ENCODE measurements around the gene SYCP2L.
"Not testable (repeated sequence)": the region's sequence is repeated elsewhere in the genome, so short reads cannot be mapped to it uniquely, and the experiment has no call there.

The SYCP2L gene

DNA sequence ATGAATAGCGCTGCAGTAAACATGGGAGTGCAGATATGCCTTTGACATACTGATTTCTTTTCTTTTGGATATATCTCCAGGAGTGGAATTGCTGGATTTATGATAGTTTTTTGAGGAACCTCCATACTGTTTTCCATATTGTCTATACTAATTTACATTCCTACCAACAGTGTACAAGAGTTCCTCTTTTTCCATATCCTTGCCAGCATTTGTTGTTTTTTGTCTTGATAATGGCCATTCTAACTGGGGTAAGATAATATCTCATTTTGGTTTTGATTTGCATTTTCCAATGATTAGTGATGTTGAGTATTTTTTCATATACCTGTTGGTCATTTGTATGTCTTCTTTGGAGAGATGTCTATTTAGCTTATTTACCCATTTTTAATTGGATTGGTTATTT lies 3.3 kb downstream of the SYCP2L start:
- TF ChIP-seq, protein P1, sequence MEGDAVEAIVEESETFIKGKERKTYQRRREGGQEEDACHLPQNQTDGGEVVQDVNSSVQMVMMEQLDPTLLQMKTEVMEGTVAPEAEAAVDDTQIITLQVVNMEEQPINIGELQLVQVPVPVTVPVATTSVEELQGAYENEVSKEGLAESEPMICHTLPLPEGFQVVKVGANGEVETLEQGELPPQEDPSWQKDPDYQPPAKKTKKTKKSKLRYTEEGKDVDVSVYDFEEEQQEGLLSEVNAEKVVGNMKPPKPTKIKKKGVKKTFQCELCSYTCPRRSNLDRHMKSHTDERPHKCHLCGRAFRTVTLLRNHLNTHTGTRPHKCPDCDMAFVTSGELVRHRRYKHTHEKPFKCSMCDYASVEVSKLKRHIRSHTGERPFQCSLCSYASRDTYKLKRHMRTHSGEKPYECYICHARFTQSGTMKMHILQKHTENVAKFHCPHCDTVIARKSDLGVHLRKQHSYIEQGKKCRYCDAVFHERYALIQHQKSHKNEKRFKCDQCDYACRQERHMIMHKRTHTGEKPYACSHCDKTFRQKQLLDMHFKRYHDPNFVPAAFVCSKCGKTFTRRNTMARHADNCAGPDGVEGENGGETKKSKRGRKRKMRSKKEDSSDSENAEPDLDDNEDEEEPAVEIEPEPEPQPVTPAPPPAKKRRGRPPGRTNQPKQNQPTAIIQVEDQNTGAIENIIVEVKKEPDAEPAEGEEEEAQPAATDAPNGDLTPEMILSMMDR (IDR thresholded peaks at IDR 0.05; ENCODE audit: low read length, missing control alignments), result no peak
- no peak for DNase-seq (ENCODE audit: low read depth)
- H3K4me3 ChIP-seq (replicated peaks; ENCODE audit: low read depth, low read length), result no peak overlapping the region

DNA sequence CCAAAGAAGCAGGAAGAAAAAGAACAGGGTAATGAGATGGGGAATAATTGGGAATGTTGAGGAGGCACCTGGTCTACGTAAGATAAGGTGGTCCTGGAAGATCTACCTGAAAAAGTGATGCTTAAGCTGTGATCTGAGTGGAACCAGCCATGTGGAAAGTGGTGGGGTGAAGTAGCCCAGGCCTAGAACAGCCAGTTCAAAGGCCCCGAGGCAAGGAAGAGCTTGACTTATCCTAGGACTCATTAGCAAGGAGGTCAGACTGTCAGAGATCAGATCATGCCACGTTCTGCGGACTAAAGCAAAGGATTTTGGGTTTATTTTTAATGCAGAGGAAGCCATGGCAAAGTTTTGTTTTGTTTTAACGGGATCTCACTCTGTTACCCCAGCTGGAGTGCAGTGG lies 5.1 kb downstream of the SYCP2L start:
- TF ChIP-seq, protein P1 (IDR thresholded peaks at IDR 0.05; ENCODE audit: low read length, missing control alignments), result no peak
- H3K4me3 ChIP-seq (replicated peaks; ENCODE audit: low read depth, low read length), result no peak overlapping the region
- no peak for DNase-seq (ENCODE audit: low read depth)

DNA sequence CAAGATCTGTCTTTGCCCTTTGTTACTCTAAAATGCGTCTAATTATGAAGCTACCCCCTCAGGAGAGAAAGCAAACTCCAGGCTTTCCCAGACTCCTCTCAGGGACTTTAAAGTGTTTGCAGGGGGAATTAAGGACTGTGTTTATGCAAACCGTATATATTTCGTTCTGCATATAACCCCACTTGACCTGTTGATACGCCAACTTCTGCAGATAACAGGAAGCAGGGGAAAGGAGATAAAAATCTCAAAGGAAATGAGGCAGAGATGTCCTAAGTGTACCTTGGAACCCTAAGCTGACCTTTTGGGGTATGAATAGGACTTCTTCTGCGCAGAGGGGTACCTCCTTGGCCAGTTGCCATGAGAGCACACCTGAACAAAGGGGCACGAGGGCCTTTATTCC lies 8.1 kb downstream of the SYCP2L start:
- TF ChIP-seq, protein P1 (IDR thresholded peaks at IDR 0.05; ENCODE audit: low read length, missing control alignments), result no peak
- no peak overlapping the region for H3K4me3 ChIP-seq (replicated peaks; ENCODE audit: low read depth, low read length)
- DNase-seq (ENCODE audit: low read depth), result no peak

DNA sequence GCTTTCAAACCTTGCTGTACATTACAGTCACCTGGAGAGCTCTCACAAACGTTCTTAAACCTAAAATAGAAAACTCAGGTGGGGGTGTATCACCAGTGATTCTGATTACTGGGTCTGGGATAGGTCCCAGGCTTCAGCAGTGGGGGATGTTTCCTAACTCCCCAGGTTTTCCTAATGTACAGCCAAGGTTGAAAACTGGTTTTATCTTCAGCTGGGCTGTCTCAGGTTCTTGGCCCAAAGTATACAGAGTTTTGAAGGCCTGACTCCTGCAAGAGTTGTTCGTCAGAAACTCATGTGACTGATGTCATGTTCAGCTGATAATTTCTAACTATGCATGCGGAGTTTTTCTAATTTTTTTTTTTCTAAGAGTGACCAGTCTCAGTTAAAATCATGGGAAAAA lies 9.8 kb downstream of the SYCP2L start:
- DNase-seq (ENCODE audit: low read depth), result no peak
- TF ChIP-seq, protein P1 (IDR thresholded peaks at IDR 0.05; ENCODE audit: low read length, missing control alignments), result no peak
- no peak overlapping the region for H3K4me3 ChIP-seq (replicated peaks; ENCODE audit: low read depth, low read length)

DNA sequence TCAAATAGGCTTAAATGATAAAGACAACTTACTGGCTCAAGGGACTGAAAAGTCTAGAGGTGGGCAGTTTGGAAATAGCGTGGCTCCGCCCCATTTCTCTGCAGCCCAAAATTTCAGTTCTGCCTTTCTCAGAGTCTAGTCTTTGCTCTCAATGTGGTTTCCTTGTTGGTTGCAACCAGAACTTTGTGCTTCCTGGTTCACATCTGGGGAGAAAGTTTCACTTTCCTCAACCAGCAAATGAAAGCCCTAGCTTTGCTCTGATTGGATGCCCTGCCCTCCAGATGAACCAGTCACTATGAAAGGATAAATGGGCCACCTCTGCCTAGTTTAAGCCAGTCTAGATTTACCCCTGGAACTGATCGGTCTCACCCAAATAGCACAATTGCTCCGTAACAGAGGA lies 14.9 kb downstream of the SYCP2L start:
- TF ChIP-seq, protein P1 (IDR thresholded peaks at IDR 0.05; ENCODE audit: low read length, missing control alignments), result no peak
- no peak for DNase-seq (ENCODE audit: low read depth)
- no peak overlapping the region for H3K4me3 ChIP-seq (replicated peaks; ENCODE audit: low read depth, low read length)

DNA sequence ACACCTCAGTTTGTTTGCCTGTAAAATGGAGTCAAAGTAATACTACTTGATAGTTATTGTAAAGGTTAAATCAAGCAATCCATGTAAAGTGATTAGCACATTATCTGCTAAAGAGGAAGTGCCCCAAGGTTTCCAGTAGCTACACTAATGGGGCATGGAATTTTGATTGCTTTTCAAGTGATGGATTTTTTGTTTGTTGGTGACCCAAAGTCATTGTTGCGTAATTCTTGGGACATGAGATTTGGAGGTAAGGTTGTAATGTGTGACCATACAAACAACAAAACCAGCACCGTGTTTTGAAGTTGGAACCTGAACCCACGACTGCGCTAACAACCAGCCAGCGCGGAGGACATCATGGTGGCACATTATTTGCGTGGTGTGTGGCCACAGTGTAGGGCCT lies 17.2 kb downstream of the SYCP2L start:
- TF ChIP-seq, protein P1 (IDR thresholded peaks at IDR 0.05; ENCODE audit: low read length, missing control alignments), result no peak
- H3K4me3 ChIP-seq (replicated peaks; ENCODE audit: low read depth, low read length), result no peak overlapping the region
- no peak for DNase-seq (ENCODE audit: low read depth)

DNA sequence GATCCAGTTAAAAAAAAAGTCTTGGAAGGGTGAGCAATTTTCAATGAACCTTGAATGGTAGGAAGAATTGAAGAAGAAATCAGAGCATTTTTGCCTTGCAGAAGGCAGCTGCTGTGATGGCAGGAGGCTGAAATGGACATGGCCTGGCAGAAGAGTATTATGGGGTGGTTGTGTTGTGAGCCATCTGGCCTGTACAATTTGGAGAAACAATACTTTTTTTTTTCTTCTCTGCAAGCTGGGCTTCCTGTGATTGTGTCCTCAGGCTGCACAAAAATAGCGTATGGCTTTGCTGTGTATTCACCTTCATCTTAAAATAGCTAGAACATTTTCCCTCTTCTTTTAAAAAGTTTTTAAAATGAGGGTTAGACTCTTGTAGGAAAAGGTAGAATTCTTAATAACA lies 21.4 kb downstream of the SYCP2L start:
- TF ChIP-seq, protein P1 (IDR thresholded peaks at IDR 0.05; ENCODE audit: low read length, missing control alignments), result no peak
- no peak overlapping the region for H3K4me3 ChIP-seq (replicated peaks; ENCODE audit: low read depth, low read length)

DNA sequence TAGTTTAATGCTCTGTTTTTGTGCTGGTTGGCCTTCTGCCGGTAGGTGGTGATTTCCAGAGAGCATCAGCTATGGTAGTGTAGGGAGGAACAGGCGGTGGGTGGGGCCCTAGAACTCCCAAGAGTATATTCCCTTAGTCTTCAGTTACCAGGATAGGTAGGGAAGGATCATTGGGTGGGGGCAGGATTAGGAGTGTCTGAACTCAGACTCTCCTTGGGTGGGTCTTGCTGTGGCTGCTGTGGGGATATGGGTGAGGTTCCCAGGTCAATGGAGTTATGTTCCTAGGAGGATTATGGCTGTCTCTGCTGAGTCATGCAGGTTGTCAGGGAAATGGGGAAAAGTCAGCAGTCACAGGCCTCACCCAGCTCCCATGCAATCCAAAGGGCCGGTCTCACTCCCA lies 32.7 kb downstream of the SYCP2L start:
- not testable (repeated sequence) for H3K4me3 ChIP-seq (replicated peaks; ENCODE audit: low read depth, low read length); DNase-seq (ENCODE audit: low read depth)

More for the DNA sequence above, 21.4 kb downstream of the SYCP2L start:
- DNase-seq (ENCODE audit: low read depth), result no peak

Measured in fibroblast of pulmonary artery (primary cell).